Trophoblast cell (in vitro differentiated cells and primary cell): Measurements from ENCODE around the gene RARB.

Experiments
- DNase-seq, 2 donors: peaks; one replicate each; pipeline ENCODE4 v3.0.0-alpha.2; 2016
- H2AFZ ChIP-seq: 2 replicates; pipeline ENCODE4 v1.6.1; 2013; ENCODE audit warnings: low read length, moderate library complexity, mild to moderate bottlenecking; ENCODE audit not compliant: insufficient read depth, poor library complexity
- H2AK5ac ChIP-seq: 2 replicates; pipeline ENCODE4 v1.6.1; 2013; ENCODE audit warnings: mild to moderate bottlenecking, low read length
- H2BK120ac ChIP-seq: 2 replicates; pipeline ENCODE4 v1.6.1; 2013; ENCODE audit warnings: low read length, mild to moderate bottlenecking, moderate library complexity; ENCODE audit not compliant: insufficient read depth, poor library complexity
- H2BK12ac ChIP-seq: 2 replicates; pipeline ENCODE4 v1.6.1; 2013; ENCODE audit warnings: mild to moderate bottlenecking, low read length, moderate library complexity
- H2BK5ac ChIP-seq: 2 replicates; pipeline ENCODE4 v1.6.1; 2013; ENCODE audit warnings: low read length, low read depth, moderate library complexity, mild to moderate bottlenecking; ENCODE audit not compliant: poor library complexity
- H3K14ac ChIP-seq: 2 replicates; pipeline ENCODE4 v1.6.1; 2013; ENCODE audit warnings: mild to moderate bottlenecking, low read length
- H3K18ac ChIP-seq: 2 replicates; pipeline ENCODE4 v1.6.1; 2013; ENCODE audit warnings: mild to moderate bottlenecking, low read length
- H3K23ac ChIP-seq: 2 replicates; pipeline ENCODE4 v1.6.1; 2013; ENCODE audit warnings: low read length
- H3K27ac ChIP-seq: 2 replicates; pipeline ENCODE4 v1.5.1; 2013; ENCODE audit warnings: low read depth, mild to moderate bottlenecking, inconsistent platforms, low read length, moderate library complexity
- H3K27me3 ChIP-seq: 2 replicates; pipeline ENCODE4 v1.6.1; 2013; ENCODE audit warnings: inconsistent platforms, mild to moderate bottlenecking, low read length, moderate library complexity; ENCODE audit not compliant: insufficient read depth
- H3K36me3 ChIP-seq, 2 experiments: 1 replicate in 1 of 2; 2 replicates in 1 of 2; pipeline ENCODE4 v1.6.1; 2013; ENCODE audit warnings: low read length in 2 of 2, mild to moderate bottlenecking in 2 of 2, moderate library complexity in 1 of 2; ENCODE audit not compliant: insufficient read depth in 2 of 2, control insufficient read depth in 1 of 2
- H3K4ac ChIP-seq: 2 replicates; pipeline ENCODE4 v1.6.1; 2013; ENCODE audit warnings: low read depth, mild to moderate bottlenecking, low read length, moderate library complexity
- H3K4me1 ChIP-seq, 2 experiments: 1 replicate in 1 of 2; 2 replicates in 1 of 2; pipeline ENCODE4 v1.6.1; 2013; ENCODE audit warnings: low read length in 2 of 2, mild to moderate bottlenecking in 2 of 2, moderate library complexity in 1 of 2; ENCODE audit not compliant: insufficient read depth in 2 of 2, control insufficient read depth in 1 of 2
- H3K4me2 ChIP-seq: 2 replicates; pipeline ENCODE4 v1.6.1; 2013; ENCODE audit warnings: inconsistent platforms, mild to moderate bottlenecking, low read length, moderate library complexity
- H3K4me3 ChIP-seq: 2 replicates; pipeline ENCODE4 v1.5.1; 2013; ENCODE audit warnings: mild to moderate bottlenecking, low read depth, low read length, inconsistent platforms
- H3K79me1 ChIP-seq: one replicate; pipeline ENCODE4 v1.6.1; 2013; ENCODE audit warnings: low read length
- H3K79me2 ChIP-seq: 2 replicates; pipeline ENCODE4 v1.6.1; 2013; ENCODE audit warnings: low read length, mild to moderate bottlenecking; ENCODE audit not compliant: control insufficient read depth, insufficient read depth, poor library complexity
- H3K9ac ChIP-seq: 2 replicates; pipeline ENCODE4 v1.6.1; 2013; ENCODE audit warnings: mild to moderate bottlenecking, low read length
- H3K9me3 ChIP-seq: 2 replicates; pipeline ENCODE4 v1.6.1; 2013; ENCODE audit warnings: low read depth, mild to moderate bottlenecking, control low read depth, inconsistent platforms, low read length; ENCODE audit not compliant: insufficient read depth
- H4K12ac ChIP-seq: 2 replicates; pipeline ENCODE4 v1.6.1; 2013; ENCODE audit warnings: low read depth, mild to moderate bottlenecking, low read length, moderate library complexity
- H4K8ac ChIP-seq: 2 replicates; pipeline ENCODE4 v1.6.1; 2013; ENCODE audit warnings: low read depth, mild to moderate bottlenecking, low read length, moderate library complexity
- H4K91ac ChIP-seq: one replicate; pipeline ENCODE4 v1.6.1; 2013; ENCODE audit warnings: low read depth, mild to moderate bottlenecking, low read length, moderate library complexity
- WGBS: extraction: QIAGEN DNeasy Blood & Tissue Kit; methylation state at CpG from one replicate; pipeline ENCODE4 v1.1.7; 2013; ENCODE audit warnings: missing lambda C conversion rate; ENCODE audit not compliant: insufficient read length, insufficient coverage; ENCODE audit errors: extremely low coverage; 5-methylcytosine and 5-hydroxymethylcytosine counted together

Gene RARB

DNA sequence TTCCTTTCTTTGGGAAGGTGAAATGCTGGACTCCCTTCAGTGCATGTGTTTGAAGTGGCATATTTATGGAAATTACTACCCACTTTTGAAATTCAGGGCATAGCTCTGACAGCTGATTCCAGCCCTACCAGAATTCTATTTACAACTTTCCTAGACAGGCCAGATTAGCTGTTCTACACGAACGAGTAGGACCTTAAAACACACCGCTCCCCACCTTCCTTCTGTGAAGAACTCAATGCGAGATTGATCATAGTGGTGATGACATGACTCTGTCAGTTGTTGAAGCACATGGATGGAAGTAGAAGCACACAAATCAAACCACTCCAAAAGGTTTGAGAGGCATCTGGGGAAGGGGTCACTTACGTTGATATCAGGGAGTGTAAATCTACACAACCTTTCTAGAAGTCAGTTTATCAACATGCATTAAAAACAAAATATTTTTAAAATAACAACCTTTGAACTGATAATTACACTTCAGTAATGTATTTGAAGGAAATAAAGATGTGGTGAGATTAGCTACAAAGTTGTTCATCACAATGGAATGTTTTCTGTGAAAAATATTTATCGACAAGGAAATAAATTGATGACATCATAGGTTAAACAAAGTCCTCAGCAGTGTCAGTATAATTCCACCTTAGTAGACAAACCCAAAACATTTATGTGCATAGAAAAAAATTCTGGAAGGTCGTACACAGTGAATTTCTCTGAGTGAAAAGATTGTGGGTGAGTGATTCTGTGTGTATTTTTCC lies 29.8 kb downstream of the RARB start:
- no peak overlapping the region for H4K8ac ChIP-seq
- H3K79me2 ChIP-seq = no peaks in the 10 kb centered on the region
- H3K4me2 ChIP-seq = no peak overlapping the region
- H2AK5ac ChIP-seq = peak overlapping the region; percentile 11
- H3K27ac ChIP-seq = no peak overlapping the region
- H3K4me3 ChIP-seq = no peak overlapping the region
- no peaks in the 10 kb centered on the region for H3K9me3 ChIP-seq
- no CpG with 5 or more reads among the region's 7 CpGs for WGBS
- H2BK5ac ChIP-seq = peak overlapping the region; percentile 8
- H3K4me1 ChIP-seq = peaks cover 4 to 16% of the 10 kb centered on the region in 2 experiments
- peak overlapping the region; percentile 7 for H3K14ac ChIP-seq
- DNase-seq = no peak
- H4K12ac ChIP-seq = no peak overlapping the region
- H3K79me1 ChIP-seq = peaks cover 23% of the 10 kb centered on the region
- peaks cover 0 to 2% of the 10 kb centered on the region in 2 experiments for H3K36me3 ChIP-seq
- no peak overlapping the region for H3K18ac ChIP-seq
- no peak overlapping the region for H2AFZ ChIP-seq
- no peak overlapping the region for H3K23ac ChIP-seq
- peak overlapping the region; percentile 7 for H4K91ac ChIP-seq
- peak overlapping the region; percentile 16 for H2BK120ac ChIP-seq
- no peaks in the 10 kb centered on the region for H3K27me3 ChIP-seq
- H3K4ac ChIP-seq = no peak overlapping the region
- peak overlapping the region; percentile 54 for H2BK12ac ChIP-seq
- H3K9ac ChIP-seq = no peak overlapping the region

DNA sequence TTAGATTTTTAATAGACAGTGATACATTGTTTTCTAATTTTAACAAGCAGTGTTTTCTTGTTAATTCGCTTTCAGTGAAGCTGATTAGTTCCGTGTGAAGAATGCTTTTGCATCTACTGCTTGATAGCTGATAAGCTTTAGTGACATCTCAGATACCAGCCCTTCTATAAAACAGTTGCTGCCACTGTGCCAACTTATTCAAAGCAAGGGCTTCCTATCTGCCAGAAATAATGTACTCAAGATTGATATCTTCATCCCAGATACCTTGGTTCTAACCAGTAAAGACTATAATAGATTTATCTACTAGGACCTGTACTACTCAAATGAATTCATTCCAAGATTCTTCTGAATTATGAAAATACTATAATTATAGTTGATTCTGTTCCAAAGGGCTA lies 30.4 kb downstream of the RARB start:
- H3K79me1 ChIP-seq = peaks cover 21% of the 10 kb centered on the region
- no peak for DNase-seq
- H4K12ac ChIP-seq = no peak overlapping the region
- H3K14ac ChIP-seq = no peak overlapping the region
- H4K91ac ChIP-seq = no peak overlapping the region
- H3K79me2 ChIP-seq = no peaks in the 10 kb centered on the region
- WGBS = no CpG with 5 or more reads among the region's 2 CpGs
- no peak overlapping the region for H3K9ac ChIP-seq
- H2AFZ ChIP-seq = no peak overlapping the region
- no peaks in the 10 kb centered on the region for H3K27me3 ChIP-seq
- no peak overlapping the region for H3K4me2 ChIP-seq
- H3K18ac ChIP-seq = no peak overlapping the region
- H3K4me3 ChIP-seq = no peak overlapping the region
- H3K23ac ChIP-seq = no peak overlapping the region
- H3K4ac ChIP-seq = no peak overlapping the region
- H3K4me1 ChIP-seq = peaks cover 4 to 15% of the 10 kb centered on the region in 2 experiments
- H3K9me3 ChIP-seq = no peaks in the 10 kb centered on the region
- no peak overlapping the region for H2BK5ac ChIP-seq
- no peak overlapping the region for H2AK5ac ChIP-seq
- H3K36me3 ChIP-seq = peaks cover 0 to 2% of the 10 kb centered on the region in 2 experiments
- H2BK12ac ChIP-seq = no peak overlapping the region
- no peak overlapping the region for H3K27ac ChIP-seq
- H2BK120ac ChIP-seq = no peak overlapping the region
- no peak overlapping the region for H4K8ac ChIP-seq

DNA sequence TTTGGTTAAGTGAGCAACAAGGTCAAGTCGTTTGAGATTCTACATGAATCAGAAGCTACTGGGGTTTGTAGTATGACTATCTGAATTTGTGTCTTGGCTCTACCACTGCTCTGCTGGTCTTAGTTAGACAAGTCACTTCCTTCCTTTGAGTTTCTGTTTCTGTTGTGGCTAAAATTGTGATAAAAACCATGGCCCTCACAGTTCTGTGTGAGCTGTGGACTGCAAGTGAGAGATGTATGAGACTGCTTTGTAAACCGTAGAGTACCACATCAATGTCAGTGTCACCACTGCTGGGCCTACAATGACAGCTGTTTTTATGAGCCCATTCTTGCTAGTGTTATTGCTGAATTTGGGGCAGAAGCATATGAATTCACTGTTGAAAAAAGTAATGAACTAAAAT lies 32.7 kb downstream of the RARB start:
- no peaks in the 10 kb centered on the region for H3K27me3 ChIP-seq
- peaks cover 0 to 2% of the 10 kb centered on the region in 2 experiments for H3K36me3 ChIP-seq
- WGBS = no CpG with 5 or more reads among the region's 2 CpGs
- no peak overlapping the region for H3K4me3 ChIP-seq
- H2AK5ac ChIP-seq = no peak overlapping the region
- no peak overlapping the region for H2BK12ac ChIP-seq
- no peak overlapping the region for H4K91ac ChIP-seq
- no peaks in the 10 kb centered on the region for H3K79me2 ChIP-seq
- no peak overlapping the region for H3K9ac ChIP-seq
- peaks cover 6% of the 10 kb centered on the region for H3K79me1 ChIP-seq
- no peak overlapping the region for H3K4me2 ChIP-seq
- H3K18ac ChIP-seq = no peak overlapping the region
- no peaks in the 10 kb centered on the region for H3K9me3 ChIP-seq
- H3K4ac ChIP-seq = no peak overlapping the region
- H3K27ac ChIP-seq = no peak overlapping the region
- no peak for DNase-seq
- H3K23ac ChIP-seq = no peak overlapping the region
- peaks cover under 1 to 4% of the 10 kb centered on the region in 2 experiments for H3K4me1 ChIP-seq
- H2BK120ac ChIP-seq = no peak overlapping the region
- no peak overlapping the region for H4K12ac ChIP-seq
- no peak overlapping the region for H4K8ac ChIP-seq
- no peak overlapping the region for H3K14ac ChIP-seq
- no peak overlapping the region for H2AFZ ChIP-seq
- H2BK5ac ChIP-seq = no peak overlapping the region

DNA sequence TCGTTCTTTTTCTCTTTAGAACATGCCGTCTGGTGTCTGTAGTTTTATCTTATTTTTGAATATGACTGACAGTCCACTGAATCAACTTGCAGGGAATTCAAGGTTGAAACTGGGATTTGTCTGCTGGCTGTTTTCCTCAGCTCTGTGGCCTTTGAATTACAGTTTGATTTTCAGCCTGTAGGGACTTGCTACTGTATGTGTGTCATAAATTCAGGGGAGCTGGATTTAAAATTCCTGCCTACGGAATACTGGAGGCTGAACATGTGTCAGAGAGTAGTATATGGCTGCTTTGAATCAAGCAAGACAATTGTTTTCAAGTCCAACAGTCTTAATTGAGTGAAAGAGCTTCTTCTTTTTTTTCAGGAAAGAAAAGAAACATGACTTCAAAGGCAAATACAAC lies 33.9 kb downstream of the RARB start:
- Histone ChIP-seq H3K4me3 (no peak overlapping the region), H3K4me2 (no peak overlapping the region), H4K12ac (no peak overlapping the region), H2BK120ac (no peak overlapping the region), H2AK5ac (no peak overlapping the region), H4K8ac (no peak overlapping the region), H2BK12ac (no peak overlapping the region), H2AFZ (no peak overlapping the region), H3K79me1 (peaks cover 3% of the 10 kb centered on the region), H3K4ac (no peak overlapping the region), H2BK5ac (no peak overlapping the region), H3K79me2 (no peaks in the 10 kb centered on the region), H3K4me1 (peaks cover 0 to 4% of the 10 kb centered on the region in 2 experiments), H3K36me3 (peaks cover 0 to 2% of the 10 kb centered on the region in 2 experiments), H3K27me3 (no peaks in the 10 kb centered on the region), H3K18ac (no peak overlapping the region), H3K9ac (no peak overlapping the region), H3K27ac (no peak overlapping the region), H3K14ac (no peak overlapping the region), H3K9me3 (no peaks in the 10 kb centered on the region), H4K91ac (no peak overlapping the region), H3K23ac (no peak overlapping the region)
- no peak for DNase-seq
- WGBS = no CpG with 5 or more reads among the region's 3 CpGs
